ENCODE measurements around the gene GALNT9. TPM values are rescaled to one million over a fixed set of nuclear protein-coding genes. Genes with fewer than 3 reads are reported as not detected.
A peak's percentile ranks its signal among the peaks of the same experiment; 100 is the strongest.

GALNT9 gene
- polyA plus RNA-seq, 2 of the 4 experiments (the other 2 are of a cell fraction) = 0.66 to 2.8 TPM

GRCh38 chr12:132248453-132249167 is 80.8 kb downstream of the GALNT9 start:
- POLR2A ChIA-PET = no interaction called here
- no peak overlapping the region for H3K4me3 ChIP-seq
- no peaks in the 10 kb centered on the region for H3K9me3 ChIP-seq
- 70% methylated on average over 16 of the region's 16 CpGs for WGBS (ENCODE audit: missing lambda C conversion rate)
- DNase-seq (ENCODE audit: low read depth in 1 of 2, low spot score in 1 of 2) (no peak), ATAC-seq (peak in 1 of 2 experiments; percentile 35; a peak in 2 of 6 replicates), FAIRE-seq (no peak)
- H3K27ac ChIP-seq = no peak overlapping the region
- H3K4me1 ChIP-seq = no peaks in the 10 kb centered on the region
- TF ChIP-seq RCOR1 (IDR thresholded peaks at IDR 0.05; ENCODE audit: low read depth, low read length) (no peak), PHF8 (IDR thresholded peaks at IDR 0.05; ENCODE audit: borderline replicate concordance, low read depth) (no peak), KDM1A (IDR thresholded peaks at IDR 0.05; ENCODE audit: low read depth) (no peak), MYC (IDR thresholded peaks at IDR 0.05; ENCODE audit: borderline replicate concordance, low read length) (no peak), E2F6 (IDR thresholded peaks at IDR 0.05; ENCODE audit: borderline replicate concordance, low read depth) (no peak), POLR2AphosphoS2 (conservative IDR thresholded peaks at IDR 0.05; ENCODE audit: low read length) (no peak), FOSB (CRISPR knock-in tag; IDR thresholded peaks at IDR 0.05) (no peak)
- CTCF ChIA-PET = no interaction called here
- H3K4me2 ChIP-seq = no peak overlapping the region

- no peak overlapping the region for H3K27ac ChIP-seq
- ChIA-PET CTCF (interaction anchor here (1.0 to 2.7 kb wide), 2 partner anchors 11 to 167 kb away, joined by 3 to 9 read pairs; no protein-coding TSS in a partner anchor), POLR2A (no interaction called here)
- TF ChIP-seq RARB (CRISPR knock-in tag; IDR thresholded peaks at IDR 0.05) (no peak), RNF2 (IDR thresholded peaks at IDR 0.05; ENCODE audit: borderline replicate concordance, low read depth) (no peak)
- DNase-seq (ENCODE audit: low read depth in 1 of 2, low spot score in 1 of 2) (no peak), FAIRE-seq (no peak), ATAC-seq (no peak; a peak in 1 of 6 replicates)
- H3K9me3 ChIP-seq = no peaks in the 10 kb centered on the region
- H3K4me2 ChIP-seq = no peak overlapping the region
- no peaks in the 10 kb centered on the region for H3K4me1 ChIP-seq
- WGBS (ENCODE audit: missing lambda C conversion rate) = 84% methylated on average over 28 of the region's 35 CpGs
- no peak overlapping the region for H3K4me3 ChIP-seq
Measured at GRCh38 chr12:132247718-132248452, 81.5 kb downstream of the GALNT9 start.

GRCh38 chr12:132246997-132247717 is 82.2 kb downstream of the GALNT9 start:
- ATAC-seq (peak in 1 of 2 experiments; percentile 32; a peak in 2 of 6 replicates), FAIRE-seq (no peak)
- no peak for TF ChIP-seq PBX3 (IDR thresholded peaks at IDR 0.05)
- no peak for TF ChIP-seq CHD4 (IDR thresholded peaks at IDR 0.05; ENCODE audit: borderline replicate concordance)
- TF ChIP-seq GATA3 (IDR thresholded peaks at IDR 0.05; ENCODE audit: borderline replicate concordance) = no peak
- TF ChIP-seq HEYL (CRISPR knock-in tag; IDR thresholded peaks at IDR 0.05) = no peak
- TF ChIP-seq JUN (IDR thresholded peaks at IDR 0.05) = no peak
- TF ChIP-seq CHD2 (IDR thresholded peaks at IDR 0.05; ENCODE audit: low read length, partially characterized antibody) = no peak
- TF ChIP-seq TFCP2L1 (CRISPR knock-in tag; IDR thresholded peaks at IDR 0.05) = no peak
- TF ChIP-seq EHMT2 (IDR thresholded peaks at IDR 0.05; ENCODE audit: low read depth) = no peak
- no peak for TF ChIP-seq BHLHE40 (IDR thresholded peaks at IDR 0.05; ENCODE audit: low read depth, low read length)
- TF ChIP-seq MAZ (IDR thresholded peaks at IDR 0.05; ENCODE audit: borderline replicate concordance, low read depth, low read length) = no peak
- TF ChIP-seq BCL3 (IDR thresholded peaks at IDR 0.05) = no peak
- TF ChIP-seq USF2 (IDR thresholded peaks at IDR 0.05) = no peak
- no peak for TF ChIP-seq CTCF (IDR thresholded peaks at IDR 0.05)
- no peak for TF ChIP-seq CEBPB (IDR thresholded peaks at IDR 0.05)
- no peak for TF ChIP-seq FOSL2 (IDR thresholded peaks at IDR 0.05)
- TF ChIP-seq FOSL2 (CRISPR knock-in tag; IDR thresholded peaks at IDR 0.05) = no peak
- TF ChIP-seq KDM5A (IDR thresholded peaks at IDR 0.05) = no peak
- no peak for TF ChIP-seq ESRRA (IDR thresholded peaks at IDR 0.05; ENCODE audit: borderline replicate concordance, low read length)

More at GRCh38 chr12:132246997-132247717, 82.2 kb downstream of the GALNT9 start:
- POLR2A ChIA-PET = no interaction called here
- Histone ChIP-seq H3K9me3 (no peaks in the 10 kb centered on the region), H3K4me2 (no peak overlapping the region), H3K4me1 (no peaks in the 10 kb centered on the region), H3K27ac (no peak overlapping the region), H3K4me3 (no peak overlapping the region)
- DNase-seq (ENCODE audit: low read depth in 1 of 2, low spot score in 1 of 2) = no peak
- CTCF ChIA-PET = interaction anchor here (1.0 to 2.7 kb wide), 3 partner anchors 12 to 168 kb away, joined by 3 to 9 read pairs (median 3); no protein-coding TSS in a partner anchor
- 58% methylated on average over 20 of the region's 27 CpGs for WGBS (ENCODE audit: missing lambda C conversion rate)

Measured in A549 (cell line).